Osteoblast (primary cell): Measurements from ENCODE around the gene ANXA11. TPM values are rescaled to one million over a fixed set of nuclear protein-coding genes. Genes with fewer than 3 reads are reported as not detected.

ENCODE experiments used
- DNase-seq: peaks from one replicate; pipeline ENCODE4 v3.0.0; 2011; ENCODE audit warnings: low spot score, mixed read lengths; ENCODE audit not compliant: insufficient read length; ENCODE audit errors: missing footprints
- H2AFZ ChIP-seq: 2 replicates; pipeline ENCODE4 v1.6.0; 2011; ENCODE audit warnings: mild to moderate bottlenecking, low read length
- H3K27ac ChIP-seq: 2 replicates; pipeline ENCODE4 v1.5.1; 2011; ENCODE audit warnings: mild to moderate bottlenecking, low read depth, low read length, moderate library complexity
- H3K27me3 ChIP-seq: 2 replicates; pipeline ENCODE4 v1.6.0; 2012; ENCODE audit warnings: mild to moderate bottlenecking, control low read depth, inconsistent platforms, low read length, moderate library complexity; ENCODE audit not compliant: insufficient read depth
- H3K36me3 ChIP-seq: 2 replicates; pipeline ENCODE4 v1.5.1; 2011; ENCODE audit warnings: mild to moderate bottlenecking, low read length, control low read depth, moderate library complexity; ENCODE audit not compliant: insufficient read depth
- H3K4me1 ChIP-seq: 2 replicates; pipeline ENCODE4 v1.5.1; 2011; ENCODE audit warnings: mild to moderate bottlenecking, low read length, control low read depth, moderate library complexity; ENCODE audit not compliant: insufficient read depth
- H3K4me2 ChIP-seq: 2 replicates; pipeline ENCODE4 v1.6.0; 2011; ENCODE audit warnings: mild to moderate bottlenecking, low read length; ENCODE audit not compliant: insufficient read depth
- H3K4me3 ChIP-seq: fragments of 200-600 bp; sonication (generic); 3 replicates; pipeline ENCODE4 v1.5.1; 2012; ENCODE audit warnings: mild to moderate bottlenecking, low read length, inconsistent platforms; ENCODE audit not compliant: insufficient read depth
- H3K79me2 ChIP-seq: 2 replicates; pipeline ENCODE4 v1.6.0; 2012; ENCODE audit warnings: mild to moderate bottlenecking, low read length, control low read depth, inconsistent platforms; ENCODE audit not compliant: insufficient read depth
- H3K9me3 ChIP-seq: 2 replicates; pipeline ENCODE4 v1.5.1; 2011; ENCODE audit warnings: low read depth, low read length, control low read depth
- H4K20me1 ChIP-seq: 2 replicates; pipeline ENCODE4 v1.6.0; 2012; ENCODE audit warnings: mild to moderate bottlenecking, low read length, control low read depth; ENCODE audit not compliant: insufficient read depth
- total RNA-seq: library from RNA; depleted of rRNA; stranded (reverse); fragments of >200 nt; gene quantifications from 2 replicates; pipeline ENCODE4 v1.2.3, GENCODE V29; 2012
- TF ChIP-seq, protein P1 (sequence below): IDR thresholded peaks from 2 replicates; pipeline ENCODE4 v1.5.1; 2011; ENCODE audit warnings: mild to moderate bottlenecking, low read depth, low read length, moderate library complexity; ENCODE audit errors: extremely low read depth

Gene ANXA11
- total RNA-seq, 1 donor = 112 TPM

DNA sequence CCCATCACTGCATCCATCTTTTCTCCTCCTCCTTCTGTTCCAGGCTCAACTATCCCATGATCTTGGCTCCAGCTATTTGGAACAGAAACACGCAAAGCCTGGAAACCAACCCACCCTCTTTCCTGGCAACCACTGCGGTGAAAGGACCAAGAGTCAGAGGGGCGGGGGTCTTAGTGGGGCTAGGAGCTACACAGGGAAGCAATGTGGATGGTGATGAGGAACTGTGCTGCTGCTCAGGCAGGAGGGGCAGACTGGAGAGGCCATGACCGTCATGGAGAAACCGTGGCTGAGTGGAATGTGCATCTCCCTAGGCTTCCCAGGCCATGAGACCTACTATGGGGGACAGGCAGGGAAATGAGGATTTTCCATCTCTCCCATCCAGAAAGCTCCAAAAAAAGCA, 47.2 kb downstream of the ANXA11 start:
- Histone ChIP-seq H3K9me3 (no peaks in the 10 kb centered on the region), H3K27me3 (no peaks in the 10 kb centered on the region), H3K79me2 (peaks cover 12% of the 10 kb centered on the region), H3K4me1 (peaks cover 47% of the 10 kb centered on the region), H3K4me3 (no peak overlapping the region), H3K36me3 (peaks cover 53% of the 10 kb centered on the region), H2AFZ (no peak overlapping the region), H3K4me2 (peak overlapping the region; percentile 15), H4K20me1 (peaks cover 8% of the 10 kb centered on the region), H3K27ac (peak overlapping the region; percentile 97)
- TF ChIP-seq, protein P1, sequence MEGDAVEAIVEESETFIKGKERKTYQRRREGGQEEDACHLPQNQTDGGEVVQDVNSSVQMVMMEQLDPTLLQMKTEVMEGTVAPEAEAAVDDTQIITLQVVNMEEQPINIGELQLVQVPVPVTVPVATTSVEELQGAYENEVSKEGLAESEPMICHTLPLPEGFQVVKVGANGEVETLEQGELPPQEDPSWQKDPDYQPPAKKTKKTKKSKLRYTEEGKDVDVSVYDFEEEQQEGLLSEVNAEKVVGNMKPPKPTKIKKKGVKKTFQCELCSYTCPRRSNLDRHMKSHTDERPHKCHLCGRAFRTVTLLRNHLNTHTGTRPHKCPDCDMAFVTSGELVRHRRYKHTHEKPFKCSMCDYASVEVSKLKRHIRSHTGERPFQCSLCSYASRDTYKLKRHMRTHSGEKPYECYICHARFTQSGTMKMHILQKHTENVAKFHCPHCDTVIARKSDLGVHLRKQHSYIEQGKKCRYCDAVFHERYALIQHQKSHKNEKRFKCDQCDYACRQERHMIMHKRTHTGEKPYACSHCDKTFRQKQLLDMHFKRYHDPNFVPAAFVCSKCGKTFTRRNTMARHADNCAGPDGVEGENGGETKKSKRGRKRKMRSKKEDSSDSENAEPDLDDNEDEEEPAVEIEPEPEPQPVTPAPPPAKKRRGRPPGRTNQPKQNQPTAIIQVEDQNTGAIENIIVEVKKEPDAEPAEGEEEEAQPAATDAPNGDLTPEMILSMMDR = no peak
- DNase-seq = no peak

DNA sequence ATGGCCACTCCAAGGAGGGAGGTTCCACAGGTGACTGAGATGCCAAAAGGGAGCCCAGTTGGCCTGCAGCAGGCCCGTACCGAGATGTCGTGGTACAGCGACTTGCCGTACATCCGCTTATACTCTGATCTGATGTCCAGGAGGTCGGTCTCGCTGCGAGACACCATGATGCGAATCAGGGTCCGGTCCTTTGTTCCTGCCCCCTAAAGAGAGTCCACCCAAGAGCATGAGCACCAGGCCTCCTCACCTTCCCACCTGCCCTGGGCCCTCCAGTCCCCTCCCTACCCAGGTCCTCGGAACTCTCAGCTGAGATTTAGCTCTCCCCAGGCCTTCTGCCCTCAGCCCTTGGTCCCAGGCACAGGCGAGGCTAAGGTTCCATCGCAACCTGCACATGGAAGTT, 47.8 kb downstream of the ANXA11 start:
- H2AFZ ChIP-seq = no peak overlapping the region
- H3K27ac ChIP-seq = peak overlapping the region; percentile 97
- no peak overlapping the region for H3K4me2 ChIP-seq
- H3K27me3 ChIP-seq = no peaks in the 10 kb centered on the region
- H4K20me1 ChIP-seq = peaks cover 6% of the 10 kb centered on the region
- no peak for DNase-seq
- no peak overlapping the region for H3K4me3 ChIP-seq
- TF ChIP-seq, protein P1 = no peak
- peaks cover 13% of the 10 kb centered on the region for H3K79me2 ChIP-seq
- H3K36me3 ChIP-seq = peaks cover 53% of the 10 kb centered on the region
- H3K9me3 ChIP-seq = no peaks in the 10 kb centered on the region
- peaks cover 44% of the 10 kb centered on the region for H3K4me1 ChIP-seq

DNA sequence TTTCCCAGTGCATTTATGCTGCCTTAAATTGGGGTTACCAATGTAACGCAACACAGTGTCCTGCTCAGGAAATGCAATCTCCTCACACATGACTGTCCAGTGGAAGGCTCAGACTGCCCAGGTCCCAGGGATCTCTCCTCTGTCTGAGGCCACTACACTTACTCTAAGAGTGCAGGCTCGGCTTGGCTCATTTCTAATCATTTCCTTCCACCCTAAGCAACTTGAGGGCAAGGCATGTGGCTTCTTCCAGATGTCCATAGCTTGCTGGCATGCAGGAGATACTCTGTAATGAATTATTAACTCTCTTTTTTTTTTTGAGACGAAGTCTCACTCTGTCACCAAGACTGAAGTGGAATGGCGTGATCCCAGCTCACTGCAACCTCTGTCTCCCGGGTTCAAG, 49.1 kb downstream of the ANXA11 start:
- H3K36me3 ChIP-seq = peaks cover 53% of the 10 kb centered on the region
- no peak for DNase-seq

DNA sequence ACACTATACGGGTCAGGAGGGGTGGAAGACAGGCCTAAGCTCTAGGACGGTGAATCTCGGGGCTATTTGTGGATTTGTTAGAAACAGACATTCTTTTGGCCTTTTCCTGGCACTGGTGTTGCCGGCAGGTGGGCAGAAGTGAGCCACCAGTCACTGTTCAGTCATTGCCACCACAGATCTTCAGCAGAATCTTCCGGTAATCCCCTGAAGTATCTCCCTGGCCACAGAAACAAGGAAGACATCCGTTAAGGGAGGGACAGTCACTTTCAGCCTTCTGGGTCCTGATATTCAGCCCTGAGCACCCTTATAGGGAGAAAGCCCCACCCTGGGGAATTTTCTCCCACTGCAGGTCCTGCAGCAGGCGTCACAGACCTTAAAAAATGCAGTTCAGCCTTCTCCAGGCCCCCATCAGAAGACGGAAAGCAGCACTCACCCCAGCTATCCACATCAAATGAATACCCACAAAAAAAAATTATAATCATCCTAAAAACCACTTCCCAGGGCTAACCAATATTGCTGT, 49.6 kb downstream of the ANXA11 start:
- no peak overlapping the region for H2AFZ ChIP-seq
- H3K4me1 ChIP-seq = peaks cover 44% of the 10 kb centered on the region
- TF ChIP-seq, protein P1 = no peak

More for the DNA sequence above, 49.1 kb downstream of the ANXA11 start:
- Histone ChIP-seq H3K27me3 (no peaks in the 10 kb centered on the region), H3K79me2 (peaks cover 13% of the 10 kb centered on the region), H2AFZ (no peak overlapping the region), H3K9me3 (no peaks in the 10 kb centered on the region), H3K4me3 (no peak overlapping the region), H3K27ac (peak overlapping the region; percentile 97), H3K4me2 (no peak overlapping the region), H4K20me1 (peaks cover 6% of the 10 kb centered on the region), H3K4me1 (peaks cover 44% of the 10 kb centered on the region)
- TF ChIP-seq, protein P1 = no peak

More for the DNA sequence above, 49.6 kb downstream of the ANXA11 start:
- H3K79me2 ChIP-seq = peaks cover 13% of the 10 kb centered on the region
- DNase-seq = no peak
- H4K20me1 ChIP-seq = peaks cover 6% of the 10 kb centered on the region
- H3K27ac ChIP-seq = peak overlapping the region; percentile 97
- H3K27me3 ChIP-seq = no peaks in the 10 kb centered on the region
- H3K4me2 ChIP-seq = peak overlapping the region; percentile 68
- H3K9me3 ChIP-seq = no peaks in the 10 kb centered on the region
- H3K36me3 ChIP-seq = peaks cover 53% of the 10 kb centered on the region
- no peak overlapping the region for H3K4me3 ChIP-seq
